GM23338 (cell line): ENCODE measurements around the gene UGT1A7. TPM values are rescaled to one million over a fixed set of nuclear protein-coding genes. Genes with fewer than 3 reads are reported as not detected.

Experiments used
- ATAC-seq: fragments of 200-7000 bp; cut with Tn5 transposase; 3 replicates; pipeline ENCODE4 v1.9.1; 2020
- DNase-seq: peaks from one replicate; pipeline ENCODE4 v3.0.0-alpha.2; 2015; ENCODE audit warnings: low spot score
- H2AFZ ChIP-seq: fragments of 200-600 bp; sonication (generic); 2 replicates; pipeline ENCODE4 v1.8.0; 2016; ENCODE audit warnings: antibody characterized with exemption, mild to moderate bottlenecking, moderate library complexity
- H3F3A ChIP-seq: fragments of 200-600 bp; sonication (generic); replicated peaks from 2 replicates; pipeline ENCODE4 v1.8.0; 2017; ENCODE audit warnings: antibody characterized with exemption, mixed run types, low read depth
- H3K27ac ChIP-seq: fragments of 200-600 bp; sonication (generic); 2 replicates; pipeline ENCODE4 v1.6.1; 2016; ENCODE audit warnings: low read depth
- H3K27me3 ChIP-seq: fragments of 200-600 bp; sonication (generic); 2 replicates; pipeline ENCODE4 v1.8.0; 2016; ENCODE audit warnings: mild to moderate bottlenecking, mixed run types, moderate library complexity; ENCODE audit not compliant: insufficient read depth
- H3K36me3 ChIP-seq: fragments of 200-600 bp; sonication (generic); 2 replicates; pipeline ENCODE4 v1.8.0; 2016; ENCODE audit warnings: mild to moderate bottlenecking; ENCODE audit not compliant: insufficient read depth
- H3K4me1 ChIP-seq: fragments of 200-600 bp; sonication (generic); 2 replicates; pipeline ENCODE4 v1.8.0; 2016; ENCODE audit warnings: mild to moderate bottlenecking, moderate library complexity; ENCODE audit not compliant: insufficient read depth
- H3K4me2 ChIP-seq: fragments of 200-600 bp; sonication (generic); 2 replicates; pipeline ENCODE4 v1.7.1; 2017; ENCODE audit warnings: mixed run types
- H3K4me3 ChIP-seq: fragments of 200-600 bp; sonication (generic); 2 replicates; pipeline ENCODE4 v1.6.1; 2016; ENCODE audit warnings: mixed run types
- H3K79me2 ChIP-seq: fragments of 200-600 bp; sonication (generic); replicated peaks from 2 replicates; pipeline ENCODE4 v1.8.0; 2017; ENCODE audit warnings: mild to moderate bottlenecking; ENCODE audit not compliant: insufficient read depth
- H3K9me2 ChIP-seq: fragments of 200-600 bp; sonication (generic); 2 replicates; pipeline ENCODE4 v1.8.0; 2017; ENCODE audit not compliant: insufficient read depth
- H4K20me1 ChIP-seq: fragments of 200-600 bp; sonication (generic); replicated peaks from 2 replicates; pipeline ENCODE4 v1.8.0; 2017; ENCODE audit warnings: mild to moderate bottlenecking; ENCODE audit not compliant: insufficient read depth
- H3K27ac Mint-ChIP-seq: 2 replicates; pipeline ENCODE4 v1.8.0; 2020; ENCODE audit warnings: inconsistent platforms, mild to moderate bottlenecking, moderate library complexity, mixed read lengths
- H3K27me3 Mint-ChIP-seq: 3 replicates; pipeline ENCODE4 v1.8.0; 2022; ENCODE audit warnings: low read depth, mild to moderate bottlenecking, moderate library complexity, mixed read lengths, inconsistent platforms; ENCODE audit not compliant: insufficient read depth, poor library complexity
- H3K36me3 Mint-ChIP-seq: 3 replicates; pipeline ENCODE4 v1.8.0; 2021; ENCODE audit warnings: low read depth, mild to moderate bottlenecking, inconsistent platforms, moderate library complexity, mixed read lengths
- H3K4me1 Mint-ChIP-seq: 3 replicates; pipeline ENCODE4 v1.8.0; 2020; ENCODE audit warnings: mild to moderate bottlenecking, inconsistent platforms, mixed read lengths
- H3K4me3 Mint-ChIP-seq: 3 replicates; pipeline ENCODE4 v1.8.0; 2021; ENCODE audit warnings: moderate library complexity, mild to moderate bottlenecking, inconsistent platforms, mixed read lengths
- H3K9me3 Mint-ChIP-seq: 3 replicates; pipeline ENCODE4 v1.8.0; 2020; ENCODE audit warnings: moderate library complexity, mild to moderate bottlenecking, inconsistent platforms, mixed read lengths
- CREB1 ChIP-seq: fragments of 250-450 bp; sonication (Bioruptor Pico); IDR thresholded peaks from 2 replicates; pipeline ENCODE4 v1.5.0; 2020; ENCODE audit warnings: low read depth, mild to moderate bottlenecking, moderate library complexity
- CTCF ChIP-seq, 2 experiments: fragments of 200-600 bp in 1 of 2; sonication (generic) in 1 of 2; conservative IDR thresholded peaks; 2 replicates each; pipeline versions ENCODE4 v1.5.1 to v1.6.1; 2016 to 2017; ENCODE audit warnings: antibody characterized with exemption in 2 of 2, low read depth in 2 of 2, mild to moderate bottlenecking in 2 of 2, moderate library complexity in 1 of 2
- ETS1 ChIP-seq: IDR thresholded peaks from 2 replicates; pipeline ENCODE4 v1.6.1; 2016; ENCODE audit warnings: antibody characterized with exemption
- EZH2 ChIP-seq: fragments of 200-600 bp; sonication (generic); IDR thresholded peaks from one replicate; pipeline ENCODE4 v1.8.0; 2017; ENCODE audit warnings: antibody characterized with exemption, mild to moderate bottlenecking, low read depth; ENCODE audit not compliant: unreplicated experiment
- EZH2phosphoT487 ChIP-seq: fragments of 200-600 bp; sonication (generic); IDR thresholded peaks from one replicate; pipeline ENCODE4 v1.8.1; 2018; ENCODE audit warnings: antibody characterized with exemption; ENCODE audit not compliant: unreplicated experiment
- JUNB ChIP-seq: IDR thresholded peaks from one replicate; pipeline ENCODE4 v1.6.1; 2016; ENCODE audit warnings: antibody characterized with exemption; ENCODE audit not compliant: unreplicated experiment
- NANOG ChIP-seq: IDR thresholded peaks from 2 replicates; pipeline ENCODE4 v1.6.1; 2016; ENCODE audit warnings: antibody characterized with exemption, borderline replicate concordance
- POLR2AphosphoS5 ChIP-seq: IDR thresholded peaks from 2 replicates; pipeline ENCODE4 v1.6.1; 2016; ENCODE audit warnings: antibody characterized with exemption, low read depth
- REST ChIP-seq: IDR thresholded peaks from one replicate; pipeline ENCODE4 v1.6.1; 2018; ENCODE audit warnings: antibody characterized with exemption; ENCODE audit not compliant: unreplicated experiment
- STAT1 ChIP-seq: IDR thresholded peaks from one replicate; pipeline ENCODE4 v1.6.1; 2016; ENCODE audit warnings: antibody characterized with exemption; ENCODE audit not compliant: unreplicated experiment
- ZNF114 ChIP-seq: fragments of 250-450 bp; sonication (Bioruptor Pico); IDR thresholded peaks from 2 replicates; pipeline ENCODE4 v1.5.0; 2020; ENCODE audit warnings: mild to moderate bottlenecking, moderate library complexity
- ZNF331 ChIP-seq: fragments of 250-450 bp; sonication (Bioruptor Pico); IDR thresholded peaks from 2 replicates; pipeline ENCODE4 v1.5.0; 2020; ENCODE audit warnings: low read depth, mild to moderate bottlenecking, moderate library complexity
- ZNF462 ChIP-seq: fragments of 250-450 bp; sonication (Bioruptor Pico); IDR thresholded peaks from 2 replicates; pipeline ENCODE4 v1.5.0; 2020; ENCODE audit warnings: mild to moderate bottlenecking, moderate library complexity
- polyA plus RNA-seq: library from polyadenylated mRNA; unstranded; fragments of >200 nt; fragmentation: Nextera tagmentation; extraction: Ambion mirVana; gene quantifications from 2 replicates; pipeline ENCODE4 v1.2.1, GENCODE V29; 2016
- total RNA-seq: library from RNA; depleted of rRNA; stranded (reverse); fragments of >200 nt; shearing (Covaris generic); gene quantifications from 2 replicates; pipeline ENCODE4 v1.2.3, GENCODE V29; 2014

Gene UGT1A7
- total and polyA plus RNA-seq, 2 experiments from 2014 or later: not detected

- no peak within 1 kb of the TSS for H3K27ac ChIP-seq
- H3K27me3 Mint-ChIP-seq: peaks cover 2% of the 10 kb centered on the region
- no peak for TF ChIP-seq NANOG
- no peak for TF ChIP-seq JUNB
- no peak for TF ChIP-seq CREB1 (CRISPR knock-in tag)
- no peak for TF ChIP-seq EZH2phosphoT487
- no peak for TF ChIP-seq STAT1
- no peak for TF ChIP-seq REST
- TF ChIP-seq CTCF (conservative IDR thresholded peaks at IDR 0.05; ENCODE audit: low read depth in 2 of 2): no peak
- no peak for TF ChIP-seq ZNF462 (CRISPR knock-in tag)
- no peak for TF ChIP-seq ZNF114 (CRISPR knock-in tag)
- no peak for TF ChIP-seq ETS1
- no peak for TF ChIP-seq POLR2AphosphoS5
- no peak for TF ChIP-seq ZNF331 (CRISPR knock-in tag)
- no peak for TF ChIP-seq EZH2
- H3F3A ChIP-seq: no peaks in the 10 kb centered on the region
- no peak within 1 kb of the TSS for H3K4me2 ChIP-seq
- H3K36me3 Mint-ChIP-seq: no peaks in the 10 kb centered on the region; the same call in 2 of the 3 replicates
- ATAC-seq (no peak), DNase-seq (no peak)
- H3K9me2 ChIP-seq: peaks cover 16% of the 10 kb centered on the region; the same call in 1 of the 2 replicates
- H3K27me3 ChIP-seq: no peaks in the 10 kb centered on the region
- H3K27ac Mint-ChIP-seq: no peak within 1 kb of the TSS
- H2AFZ ChIP-seq: no peak within 1 kb of the TSS
- H3K4me3 Mint-ChIP-seq: no peak within 1 kb of the TSS
- no peaks in the 10 kb centered on the region for H4K20me1 ChIP-seq
- H3K9me3 Mint-ChIP-seq: no peaks in the 10 kb centered on the region
- no peak within 1 kb of the TSS for H3K4me3 ChIP-seq
- peaks cover 7% of the 10 kb centered on the region; the same call in 1 of the 2 replicates for H3K4me1 ChIP-seq
- no peaks in the 10 kb centered on the region for H3K79me2 ChIP-seq
- H3K4me1 Mint-ChIP-seq: peaks cover 20% of the 10 kb centered on the region
- H3K36me3 ChIP-seq: no peaks in the 10 kb centered on the region
These were observed 10.9 kb downstream of the UGT1A7 start, which contains the start of gene UGT1A6 for GRCh38 chr2:233692648-233693047. Gene UGT1A6, plus strand, starts transcription at chr2:233692890. Its CDS starts 115 bp downstream, at chr2:233693005.
